Activated T-cell treated with anti-CD3 and anti-CD28 coated beads, Interleukin-2, amount 50 U/mL, for 24 hours (primary cell): Measurements from ENCODE around the gene PRR35.

Source experiments
- DNase-seq: peaks from one replicate; pipeline ENCODE4 v3.0.0-alpha.2; 2020
- H3K27ac Mint-ChIP-seq: 2 replicates; pipeline ENCODE4 v1.8.0; 2020; ENCODE audit warnings: mild to moderate bottlenecking, mixed read lengths
- H3K27me3 Mint-ChIP-seq: 2 replicates; pipeline ENCODE4 v1.8.0; 2020; ENCODE audit warnings: mixed read lengths
- H3K36me3 Mint-ChIP-seq: 2 replicates; pipeline ENCODE4 v1.8.0; 2020; ENCODE audit warnings: low read depth, mixed read lengths
- H3K4me1 Mint-ChIP-seq: 2 replicates; pipeline ENCODE4 v1.8.0; 2020; ENCODE audit warnings: low read depth, mixed read lengths
- H3K4me3 Mint-ChIP-seq: 2 replicates; pipeline ENCODE4 v1.8.0; 2020; ENCODE audit warnings: mild to moderate bottlenecking, moderate library complexity, mixed read lengths
- H3K9me3 Mint-ChIP-seq: 2 replicates; pipeline ENCODE4 v1.8.0; 2020; ENCODE audit warnings: mixed read lengths

The PRR35 gene

GRCh38 chr16:552171-552570, 8.0 kb upstream of the PRR35 start:
- Mint-ChIP-seq H3K9me3 (no peaks in the 10 kb centered on the region), H3K4me3 (no peak overlapping the region), H3K36me3 (peaks cover 19% of the 10 kb centered on the region), H3K27ac (no peak overlapping the region), H3K4me1 (no peaks in the 10 kb centered on the region), H3K27me3 (no peaks in the 10 kb centered on the region)
- no peak for DNase-seq

- Mint-ChIP-seq H3K27me3 (peaks cover 4% of the 10 kb centered on the region), H3K27ac (no peak overlapping the region), H3K9me3 (no peaks in the 10 kb centered on the region), H3K4me1 (no peaks in the 10 kb centered on the region), H3K4me3 (no peak overlapping the region), H3K36me3 (peaks cover 18% of the 10 kb centered on the region)
- no peak for DNase-seq
Measured at GRCh38 chr16:553601-554296, 6.4 kb upstream of the PRR35 start.

GRCh38 chr16:554297-554621, 5.9 kb upstream of the PRR35 start:
- no peaks in the 10 kb centered on the region for H3K4me1 Mint-ChIP-seq
- H3K4me3 Mint-ChIP-seq = no peak overlapping the region
- no peak for DNase-seq
- peaks cover 8% of the 10 kb centered on the region for H3K27me3 Mint-ChIP-seq
- peaks cover 16% of the 10 kb centered on the region for H3K36me3 Mint-ChIP-seq
- H3K27ac Mint-ChIP-seq = no peak overlapping the region
- H3K9me3 Mint-ChIP-seq = no peaks in the 10 kb centered on the region

- no peak overlapping the region for H3K4me3 Mint-ChIP-seq
- DNase-seq = no peak
Measured at GRCh38 chr16:554640-555365, 5.4 kb upstream of the PRR35 start.

GRCh38 chr16:555528-556473, 4.4 kb upstream of the PRR35 start:
- Mint-ChIP-seq H3K4me3 (no peak overlapping the region), H3K4me1 (peaks cover 2% of the 10 kb centered on the region), H3K27me3 (peaks cover 11% of the 10 kb centered on the region), H3K27ac (no peak overlapping the region), H3K9me3 (no peaks in the 10 kb centered on the region), H3K36me3 (peaks cover 14% of the 10 kb centered on the region)
- DNase-seq = no peak

More at GRCh38 chr16:554640-555365, 5.4 kb upstream of the PRR35 start:
- Mint-ChIP-seq H3K36me3 (peaks cover 14% of the 10 kb centered on the region), H3K9me3 (no peaks in the 10 kb centered on the region), H3K27ac (no peak overlapping the region), H3K27me3 (peaks cover 11% of the 10 kb centered on the region), H3K4me1 (peaks cover 2% of the 10 kb centered on the region)

- Mint-ChIP-seq H3K36me3 (peaks cover 8% of the 10 kb centered on the region), H3K4me3 (no peak overlapping the region), H3K9me3 (no peaks in the 10 kb centered on the region), H3K4me1 (peaks cover 2% of the 10 kb centered on the region), H3K27ac (no peak overlapping the region), H3K27me3 (peaks cover 13% of the 10 kb centered on the region)
- DNase-seq = no peak
Measured at GRCh38 chr16:556474-557173, 3.6 kb upstream of the PRR35 start.

- Mint-ChIP-seq H3K4me1 (peaks cover 2% of the 10 kb centered on the region), H3K27ac (no peak overlapping the region), H3K9me3 (no peaks in the 10 kb centered on the region), H3K27me3 (peaks cover 22% of the 10 kb centered on the region), H3K36me3 (peaks cover 7% of the 10 kb centered on the region), H3K4me3 (no peak overlapping the region)
- DNase-seq = no peak
Measured at GRCh38 chr16:557463-558297, 2.5 kb upstream of the PRR35 start.

- Mint-ChIP-seq H3K27me3 (peaks cover 23% of the 10 kb centered on the region), H3K27ac (no peak overlapping the region), H3K4me3 (no peak overlapping the region), H3K4me1 (peaks cover 2% of the 10 kb centered on the region), H3K36me3 (peaks cover 4% of the 10 kb centered on the region), H3K9me3 (no peaks in the 10 kb centered on the region)
- DNase-seq = no peak
Measured at GRCh38 chr16:558298-559020, 1.7 kb upstream of the PRR35 start.

- Mint-ChIP-seq H3K27me3 (peaks cover 23% of the 10 kb centered on the region), H3K27ac (no peak overlapping the region), H3K4me3 (no peak overlapping the region), H3K4me1 (peaks cover 2% of the 10 kb centered on the region), H3K9me3 (no peaks in the 10 kb centered on the region), H3K36me3 (peaks cover 4% of the 10 kb centered on the region)
- DNase-seq = no peak
Measured at GRCh38 chr16:559021-559380, 1.2 kb upstream of the PRR35 start.

- H3K27ac Mint-ChIP-seq = no peak overlapping the region
- DNase-seq = no peak
- H3K27me3 Mint-ChIP-seq = peaks cover 23% of the 10 kb centered on the region
- peaks cover 2% of the 10 kb centered on the region for H3K4me1 Mint-ChIP-seq
- H3K9me3 Mint-ChIP-seq = no peaks in the 10 kb centered on the region
- H3K36me3 Mint-ChIP-seq = peaks cover under 1% of the 10 kb centered on the region
- no peak overlapping the region for H3K4me3 Mint-ChIP-seq
Measured at GRCh38 chr16:559411-560203, 587 bp upstream of the PRR35 start.

- Mint-ChIP-seq H3K4me3 (no peak overlapping the region), H3K27ac (no peak overlapping the region), H3K27me3 (peaks cover 23% of the 10 kb centered on the region), H3K4me1 (peaks cover 2% of the 10 kb centered on the region), H3K36me3 (no peaks in the 10 kb centered on the region), H3K9me3 (no peaks in the 10 kb centered on the region)
- no peak for DNase-seq
Measured at GRCh38 chr16:560701-561412, 663 bp downstream of the PRR35 start.

GRCh38 chr16:561413-561794, 1.2 kb downstream of the PRR35 start:
- H3K4me1 Mint-ChIP-seq = peaks cover 3% of the 10 kb centered on the region
- H3K4me3 Mint-ChIP-seq = no peak overlapping the region
- H3K27me3 Mint-ChIP-seq = peaks cover 23% of the 10 kb centered on the region
- H3K27ac Mint-ChIP-seq = no peak overlapping the region
- no peaks in the 10 kb centered on the region for H3K9me3 Mint-ChIP-seq
- DNase-seq = no peak
- H3K36me3 Mint-ChIP-seq = no peaks in the 10 kb centered on the region
